GM11168 (cell line): Measurements from ENCODE around the gene C2orf81.

Source experiments
- in situ Hi-C: fragments of 300-500 bp; cut with MboI; formaldehyde crosslinking; loops from one replicate; pipeline ENCODE4 v1.12.0; 2022; ENCODE audit warnings: low sequenced_read_pairs; ENCODE audit not compliant: unreplicated experiment

The C2orf81 gene

GRCh38 chr2:74393525-74393924 is 27.9 kb downstream of the C2orf81 start:
- in situ Hi-C loops = no loop called here

- in situ Hi-C loops = no loop called here
These were observed 29.0 kb downstream of the C2orf81 start for GRCh38 chr2:74392449-74392743.

GRCh38 chr2:74391580-74392448 is 29.6 kb downstream of the C2orf81 start:
- in situ Hi-C loops = no loop called here

GRCh38 chr2:74391209-74391579 is 30.2 kb downstream of the C2orf81 start:
- in situ Hi-C loops = no loop called here

GRCh38 chr2:74390606-74391005 is 30.8 kb downstream of the C2orf81 start:
- in situ Hi-C loops = no loop called here

- in situ Hi-C loops = no loop called here
These were observed 34.1 kb downstream of the C2orf81 start for GRCh38 chr2:74387346-74387745.

- in situ Hi-C loops = no loop called here
These were observed 36.0 kb downstream of the C2orf81 start for GRCh38 chr2:74385396-74385795.

- in situ Hi-C loops = no loop called here
These were observed 37.4 kb downstream of the C2orf81 start for GRCh38 chr2:74384051-74384450.

GRCh38 chr2:74383254-74383653 is 38.2 kb downstream of the C2orf81 start:
- in situ Hi-C loops = no loop called here

- in situ Hi-C loops = no loop called here
These were observed 39.7 kb downstream of the C2orf81 start for GRCh38 chr2:74381751-74382150.

GRCh38 chr2:74379851-74380789 is 41.3 kb downstream of the C2orf81 start, which contains the start of gene DCTN1:
TSS of gene DCTN1 (minus strand) at chr2:74380311. CDS start at chr2:74380037, 274 bp downstream.
- in situ Hi-C loops = no loop called here

- in situ Hi-C loops = no loop called here
These were observed 43.4 kb downstream of the C2orf81 start for GRCh38 chr2:74378007-74378406.

- in situ Hi-C loops = no loop called here
These were observed 45.6 kb downstream of the C2orf81 start for GRCh38 chr2:74375838-74376237.

- in situ Hi-C loops = no loop called here
These were observed 46.8 kb downstream of the C2orf81 start for GRCh38 chr2:74374509-74375205.

- in situ Hi-C loops = no loop called here
These were observed 47.4 kb downstream of the C2orf81 start for GRCh38 chr2:74373985-74374384.

- in situ Hi-C loops = no loop called here
These were observed 48.2 kb downstream of the C2orf81 start for GRCh38 chr2:74373221-74373676.

GRCh38 chr2:74372674-74373073 is 48.7 kb downstream of the C2orf81 start:
- in situ Hi-C loops = no loop called here

- in situ Hi-C loops = no loop called here
These were observed 50.0 kb downstream of the C2orf81 start for GRCh38 chr2:74371421-74371820.

GRCh38 chr2:74369976-74370375 is 51.4 kb downstream of the C2orf81 start:
- in situ Hi-C loops = no loop called here

- in situ Hi-C loops = no loop called here
These were observed 52.9 kb downstream of the C2orf81 start for GRCh38 chr2:74368499-74368898.

- in situ Hi-C loops = no loop called here
These were observed 53.6 kb downstream of the C2orf81 start for GRCh38 chr2:74367789-74368188.
